Omental fat pad (tissue), 4 donors: Measurements from ENCODE around the gene TMED4. TPM values are rescaled to one million over a fixed set of nuclear protein-coding genes. Genes with fewer than 3 reads are reported as not detected.
A peak's percentile ranks its signal among the peaks of the same experiment; 100 is the strongest.

Source experiments
- ATAC-seq: fragments of 150-250 bp; one replicate; pipeline ENCODE4 v1.9.1; 2016; ENCODE audit warnings: mild to moderate bottlenecking, moderate library complexity; ENCODE audit not compliant: low FRiP score
- DNase-seq: peaks from one replicate; pipeline ENCODE4 v3.0.0-alpha.2; 2019; ENCODE audit warnings: low spot score
- total RNA-seq, 4 donors: library from RNA; depleted of rRNA; stranded (reverse); fragments of >200 nt; gene quantifications; one replicate each; pipeline ENCODE4 v1.1.0, GENCODE V29; 2016
- TF ChIP-seq, protein P1 (sequence below), 3 donors: fragments of 450-650 bp; IDR thresholded peaks; one replicate each; pipeline ENCODE4 v1.5.1; 2016 to 2017; ENCODE audit warnings: antibody characterized with exemption in 3 of 3, mild to moderate bottlenecking in 3 of 3, moderate library complexity in 2 of 3

The TMED4 gene
- total RNA-seq, 4 donors from 2014 or later = 105 to 140 (median 124) TPM

DNA sequence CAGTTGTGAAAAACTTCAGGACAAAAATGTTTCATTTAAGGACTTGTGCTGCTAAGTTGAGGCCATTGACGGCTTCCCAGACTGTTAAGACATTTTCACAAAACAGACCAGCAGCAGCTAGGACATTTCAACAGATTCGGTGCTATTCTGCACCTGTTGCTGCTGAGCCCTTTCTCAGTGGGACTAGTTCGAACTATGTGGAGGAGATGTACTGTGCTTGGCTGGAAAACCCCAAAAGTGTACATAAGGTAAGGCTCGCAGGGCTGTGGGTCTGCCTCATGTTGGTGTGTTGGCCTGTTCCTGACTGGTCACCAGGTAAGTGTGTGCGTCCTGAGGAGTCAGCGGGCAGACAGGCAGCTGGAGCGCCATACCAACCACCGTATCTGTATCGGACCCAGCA lies 42.3 kb upstream of the TMED4 start:
- ATAC-seq (no peak), DNase-seq (no peak)
- TF ChIP-seq, protein P1, sequence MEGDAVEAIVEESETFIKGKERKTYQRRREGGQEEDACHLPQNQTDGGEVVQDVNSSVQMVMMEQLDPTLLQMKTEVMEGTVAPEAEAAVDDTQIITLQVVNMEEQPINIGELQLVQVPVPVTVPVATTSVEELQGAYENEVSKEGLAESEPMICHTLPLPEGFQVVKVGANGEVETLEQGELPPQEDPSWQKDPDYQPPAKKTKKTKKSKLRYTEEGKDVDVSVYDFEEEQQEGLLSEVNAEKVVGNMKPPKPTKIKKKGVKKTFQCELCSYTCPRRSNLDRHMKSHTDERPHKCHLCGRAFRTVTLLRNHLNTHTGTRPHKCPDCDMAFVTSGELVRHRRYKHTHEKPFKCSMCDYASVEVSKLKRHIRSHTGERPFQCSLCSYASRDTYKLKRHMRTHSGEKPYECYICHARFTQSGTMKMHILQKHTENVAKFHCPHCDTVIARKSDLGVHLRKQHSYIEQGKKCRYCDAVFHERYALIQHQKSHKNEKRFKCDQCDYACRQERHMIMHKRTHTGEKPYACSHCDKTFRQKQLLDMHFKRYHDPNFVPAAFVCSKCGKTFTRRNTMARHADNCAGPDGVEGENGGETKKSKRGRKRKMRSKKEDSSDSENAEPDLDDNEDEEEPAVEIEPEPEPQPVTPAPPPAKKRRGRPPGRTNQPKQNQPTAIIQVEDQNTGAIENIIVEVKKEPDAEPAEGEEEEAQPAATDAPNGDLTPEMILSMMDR (IDR thresholded peaks at IDR 0.05) = no peak

DNA sequence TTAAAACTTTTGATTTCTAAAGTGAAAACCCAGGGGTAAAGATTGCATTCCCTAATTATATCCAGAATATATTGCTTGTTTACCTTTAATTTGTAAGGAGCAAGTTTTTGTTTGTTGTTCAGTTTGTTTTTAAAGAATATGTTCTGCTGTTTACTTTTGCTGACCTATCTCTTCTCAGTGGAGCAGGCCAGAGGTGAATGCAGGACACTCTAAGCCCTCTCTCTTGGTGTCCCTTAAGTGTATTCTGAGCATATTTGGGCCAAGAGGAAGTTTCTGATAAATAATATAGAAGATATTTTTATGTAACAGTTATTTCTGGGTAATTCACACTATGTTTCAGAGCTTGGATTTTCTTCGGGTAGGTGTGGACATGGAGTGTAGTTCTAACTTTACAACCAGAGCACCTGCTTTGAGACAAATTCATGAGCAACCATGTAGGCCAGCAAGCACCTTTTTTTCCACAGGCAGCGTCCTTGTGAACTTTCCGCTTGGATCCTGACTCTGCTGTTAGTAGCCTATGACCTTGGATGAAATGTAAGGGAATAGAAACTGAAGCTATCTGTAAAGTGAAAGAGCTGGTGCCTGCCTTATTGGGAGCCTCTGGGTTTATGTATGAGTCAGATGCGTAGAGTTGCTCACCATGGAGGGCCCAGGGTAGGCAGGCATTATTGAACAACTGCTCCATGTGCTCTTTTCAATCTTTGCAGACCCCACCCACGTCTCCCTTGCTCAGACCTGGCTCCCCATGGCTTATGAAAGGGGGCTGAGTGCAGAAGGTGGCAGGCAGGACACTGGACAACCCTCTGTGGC lies 40.5 kb upstream of the TMED4 start:
- peak; percentile 50 for ATAC-seq
- TF ChIP-seq, protein P1 (IDR thresholded peaks at IDR 0.05) = no peak

DNA sequence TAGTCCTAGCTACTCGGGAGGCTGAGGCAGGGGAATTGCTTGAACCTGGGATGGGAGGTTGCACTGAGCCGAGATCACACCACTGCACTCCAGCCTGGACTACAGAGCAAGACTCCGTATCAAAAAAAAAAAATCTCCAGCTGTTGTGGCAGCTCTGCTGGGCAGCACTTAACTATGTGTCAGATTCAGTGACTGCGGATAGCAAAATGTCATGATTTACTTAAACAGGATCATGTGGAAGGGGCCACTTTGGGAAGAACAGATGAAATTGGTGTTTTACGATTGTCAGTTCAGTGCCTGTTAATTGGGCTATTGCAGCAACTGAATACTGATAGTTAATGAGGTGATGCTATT lies 39.7 kb upstream of the TMED4 start:
- ATAC-seq (no peak), DNase-seq (no peak)
- TF ChIP-seq, protein P1 (IDR thresholded peaks at IDR 0.05) = no peak

More for the DNA sequence above, 40.5 kb upstream of the TMED4 start:
- DNase-seq = no peak

DNA sequence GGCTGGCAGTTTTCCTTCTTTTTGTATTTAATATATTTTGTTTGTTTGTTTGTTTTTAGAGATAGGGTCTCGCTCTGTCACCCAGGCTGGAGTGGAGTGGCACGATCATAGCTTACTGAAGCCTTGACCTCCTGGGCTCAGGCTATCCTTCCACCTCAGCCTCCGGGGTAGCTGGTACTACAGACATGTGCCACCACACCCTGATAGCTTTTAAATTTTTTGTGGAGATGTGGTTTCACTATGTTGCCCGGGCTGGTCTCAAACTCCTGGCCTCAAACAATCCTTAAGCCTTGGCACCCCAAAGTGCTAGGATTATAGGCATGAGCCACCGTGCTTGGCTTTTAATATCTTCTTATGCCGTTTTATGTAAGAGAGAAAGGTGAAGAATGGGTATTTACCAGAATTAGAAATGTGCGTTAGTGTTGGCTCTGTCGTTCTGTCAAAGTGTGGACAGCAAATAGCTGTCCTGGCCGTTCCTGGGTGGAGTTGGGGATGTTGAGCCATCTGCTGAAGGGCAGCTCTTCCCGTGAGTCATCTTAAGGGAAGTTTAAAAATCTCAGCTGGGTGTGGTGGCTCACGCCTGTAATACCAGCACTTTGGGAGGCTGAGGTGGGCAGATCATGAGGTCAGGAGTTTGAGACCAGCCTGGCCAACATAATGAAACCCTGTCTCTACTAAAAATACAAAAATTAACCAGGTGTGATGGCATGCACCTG lies 39.2 kb upstream of the TMED4 start:
- no peak for DNase-seq
- TF ChIP-seq, protein P1 (IDR thresholded peaks at IDR 0.05) = no peak
- ATAC-seq = no peak

DNA sequence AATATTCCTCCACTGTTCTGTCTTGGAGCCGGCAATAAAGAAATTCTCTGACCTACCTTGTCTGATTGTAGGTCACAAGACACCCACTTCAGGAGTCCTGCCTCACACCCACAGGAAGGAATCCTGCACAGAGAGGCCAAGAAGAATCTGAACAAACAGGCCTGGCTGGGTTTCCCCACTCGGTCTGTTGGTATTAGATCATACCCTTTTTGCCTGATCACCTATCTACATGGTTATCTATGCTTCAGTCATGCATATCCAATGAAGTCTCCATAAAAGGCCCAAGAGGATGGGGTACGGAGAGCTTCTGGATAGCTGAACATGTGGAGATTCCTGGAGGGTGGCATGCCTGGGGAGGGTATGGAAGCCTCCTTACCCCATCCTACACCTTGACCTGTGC lies 36.7 kb upstream of the TMED4 start:
- ATAC-seq (no peak), DNase-seq (no peak)
- TF ChIP-seq, protein P1 (IDR thresholded peaks at IDR 0.05) = no peak

DNA sequence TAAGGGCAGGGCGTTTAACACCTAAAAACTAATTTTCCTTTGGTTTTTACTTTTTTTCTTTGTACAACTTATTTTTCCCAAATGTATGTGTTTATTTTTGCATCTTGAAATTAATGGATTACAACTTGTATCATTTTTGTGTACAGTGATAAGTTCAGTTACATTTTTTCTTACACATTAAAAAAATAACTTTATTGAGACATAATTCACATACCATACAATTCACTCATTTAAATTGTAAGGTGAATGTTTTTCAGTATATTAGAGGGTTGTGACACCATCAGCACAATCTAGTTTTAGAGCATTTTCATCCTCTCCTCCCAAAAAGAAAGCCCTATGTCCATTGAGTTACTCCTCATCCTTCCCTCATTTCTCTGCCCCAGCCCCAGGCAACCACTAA lies 36.0 kb upstream of the TMED4 start:
- no peak for ATAC-seq
- no peak for DNase-seq
- TF ChIP-seq, protein P1 (IDR thresholded peaks at IDR 0.05) = no peak
